ENCODE measurements around the gene LINC00237.
A peak's percentile ranks its signal among the peaks of the same experiment; 100 is the strongest.

LINC00237 gene

DNA sequence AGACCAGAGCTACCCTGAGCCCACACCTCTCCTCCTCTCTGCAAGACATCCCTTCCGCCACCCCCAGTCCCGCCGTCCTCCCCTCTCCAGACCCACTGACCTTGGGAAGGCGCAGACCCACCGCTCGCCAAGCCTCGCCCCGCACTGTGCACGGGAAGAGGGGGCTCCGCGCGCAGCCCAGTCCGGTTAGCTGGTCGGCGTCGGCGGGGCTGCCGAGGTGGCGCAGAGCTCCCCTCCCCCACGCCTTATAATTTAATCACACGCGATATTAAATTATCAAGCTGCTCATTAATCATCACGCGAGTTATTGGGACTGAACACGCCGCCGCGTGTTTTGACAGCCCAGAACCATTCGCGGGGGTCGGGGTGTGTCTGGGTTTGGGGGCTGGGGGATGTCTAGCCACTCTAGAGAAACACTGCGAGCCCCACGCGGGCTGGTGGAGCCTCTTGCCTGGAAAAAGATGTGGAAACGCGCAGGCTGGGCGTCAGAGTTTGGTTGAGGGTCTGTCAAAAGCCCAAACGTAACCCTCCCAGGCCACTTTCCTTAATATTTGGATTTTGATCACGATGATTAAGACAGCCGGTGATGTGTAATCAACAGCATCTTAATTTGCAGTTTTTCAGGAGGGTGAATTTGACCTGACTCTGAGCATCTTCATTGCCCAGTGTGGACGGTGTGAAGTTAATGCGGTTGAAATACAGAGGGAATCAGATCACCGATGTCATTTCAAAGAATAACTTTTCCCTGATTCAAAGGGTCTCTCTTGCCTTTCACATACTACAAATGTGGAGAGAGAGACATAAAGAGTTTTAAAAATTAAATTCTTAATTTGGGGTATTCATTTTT lies at the start of gene LINC00237:
Gene LINC00237, minus strand, starts transcription at position 188 of the 847 bp plus-strand sequence.
- DNase-seq (ENCODE audit: low spot score) = no peak

DNA sequence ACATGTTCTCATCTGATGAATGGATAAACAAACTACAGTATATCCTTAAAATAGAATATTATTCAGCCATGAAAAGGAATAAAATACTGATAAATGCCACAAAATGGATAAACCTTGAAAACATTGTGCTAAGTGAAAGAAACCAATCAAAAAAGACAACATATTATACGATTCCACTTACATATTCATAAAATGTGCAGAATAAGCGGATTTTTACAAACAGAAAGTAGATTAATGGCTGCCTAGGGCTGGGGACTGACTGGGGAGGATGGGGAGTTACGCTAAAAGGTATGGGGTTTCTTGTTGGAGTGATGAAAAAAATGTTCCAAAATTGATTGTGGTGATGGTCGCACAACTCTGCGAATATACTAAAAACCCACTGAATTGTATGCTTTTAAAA lies 49.1 kb upstream of the LINC00237 start:
- DNase-seq (ENCODE audit: low spot score) = no peak

GRCh38 chr20:21154692-21155091 lies 48.5 kb upstream of the LINC00237 start:
- no peak for DNase-seq (ENCODE audit: low spot score)

DNA sequence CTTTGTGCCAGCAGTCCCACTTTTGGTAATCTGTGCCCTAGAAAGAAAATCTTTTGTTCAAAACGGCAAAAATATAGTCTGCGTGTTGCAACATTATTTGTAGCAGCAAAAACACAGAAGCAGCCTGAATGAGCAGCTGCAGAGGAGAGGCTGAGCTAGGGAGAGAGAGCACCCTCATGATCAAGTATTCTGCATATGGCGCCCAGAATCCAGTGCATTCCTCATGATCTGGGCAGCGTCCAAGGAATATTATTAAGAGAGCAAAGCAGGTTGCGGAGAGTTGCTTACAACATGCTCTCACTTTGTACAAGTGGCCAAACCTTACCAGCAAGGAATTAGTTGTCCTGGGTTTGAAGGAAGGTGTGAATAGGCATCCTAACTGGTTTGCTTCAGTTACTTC lies 45.6 kb upstream of the LINC00237 start:
- no peak for DNase-seq (ENCODE audit: low spot score)

DNA sequence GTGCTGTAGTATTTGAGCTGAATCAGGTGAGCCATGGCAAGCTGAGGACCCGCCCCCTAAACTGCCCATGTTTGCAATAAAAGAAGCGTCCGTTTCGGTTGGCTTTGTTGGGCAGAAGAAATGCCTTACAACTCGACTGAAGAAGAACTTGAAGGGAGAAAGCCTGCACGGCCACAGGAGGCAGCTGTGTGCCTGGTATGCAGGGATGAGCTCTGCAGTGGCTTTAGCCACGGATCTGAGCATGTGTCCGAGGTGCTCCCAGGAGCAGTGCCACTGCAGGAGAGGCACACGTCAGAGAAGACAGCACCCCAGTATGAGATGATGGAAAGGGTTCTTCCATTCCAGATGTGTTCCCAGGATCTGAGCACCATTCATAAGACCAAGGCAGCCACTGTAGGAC lies 43.2 kb upstream of the LINC00237 start:
- no peak for DNase-seq (ENCODE audit: low spot score)

GRCh38 chr20:21147593-21147992 lies 41.4 kb upstream of the LINC00237 start:
- no peak for DNase-seq (ENCODE audit: low spot score)

- no peak for DNase-seq (ENCODE audit: low spot score)
Measured at GRCh38 chr20:21146215-21146614, 40.1 kb upstream of the LINC00237 start.

GRCh38 chr20:21145424-21145823 lies 39.3 kb upstream of the LINC00237 start:
- DNase-seq (ENCODE audit: low spot score) = no peak

DNA sequence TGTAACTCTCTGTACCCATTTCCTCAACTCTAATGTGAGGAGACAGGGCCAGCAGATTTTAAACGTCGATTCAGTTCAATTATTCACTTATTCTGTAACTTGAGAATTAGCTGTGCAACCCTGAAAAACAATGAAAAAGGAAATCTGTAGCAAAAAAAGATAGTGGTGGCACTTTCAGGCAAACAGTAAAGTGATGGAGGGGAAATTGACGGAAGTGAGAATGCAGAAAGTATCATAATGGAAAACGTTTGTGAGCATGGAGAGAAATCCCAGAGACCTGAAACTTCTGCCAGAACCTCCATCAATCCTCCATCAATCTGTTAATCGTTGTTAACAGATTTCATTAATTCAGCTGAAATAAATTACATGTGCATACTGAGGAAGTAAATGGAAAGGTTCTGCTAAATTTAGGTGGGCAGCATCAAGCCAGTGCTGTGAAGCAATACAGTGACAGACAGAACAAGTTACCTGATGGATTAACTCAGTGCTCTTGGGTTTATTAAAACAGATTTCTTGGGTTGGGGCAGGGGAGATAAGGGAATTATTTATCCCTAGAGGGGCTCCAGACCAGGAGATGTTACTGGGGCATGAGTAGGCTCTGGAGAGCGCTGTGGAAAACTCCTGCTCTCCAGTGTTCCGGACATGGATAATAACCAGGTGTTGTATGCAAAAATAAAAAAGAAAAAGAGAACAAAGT lies 37.2 kb upstream of the LINC00237 start:
- DNase-seq (ENCODE audit: low spot score) = no peak

GRCh38 chr20:21141825-21142224 lies 35.7 kb upstream of the LINC00237 start:
- no peak for DNase-seq (ENCODE audit: low spot score)

DNA sequence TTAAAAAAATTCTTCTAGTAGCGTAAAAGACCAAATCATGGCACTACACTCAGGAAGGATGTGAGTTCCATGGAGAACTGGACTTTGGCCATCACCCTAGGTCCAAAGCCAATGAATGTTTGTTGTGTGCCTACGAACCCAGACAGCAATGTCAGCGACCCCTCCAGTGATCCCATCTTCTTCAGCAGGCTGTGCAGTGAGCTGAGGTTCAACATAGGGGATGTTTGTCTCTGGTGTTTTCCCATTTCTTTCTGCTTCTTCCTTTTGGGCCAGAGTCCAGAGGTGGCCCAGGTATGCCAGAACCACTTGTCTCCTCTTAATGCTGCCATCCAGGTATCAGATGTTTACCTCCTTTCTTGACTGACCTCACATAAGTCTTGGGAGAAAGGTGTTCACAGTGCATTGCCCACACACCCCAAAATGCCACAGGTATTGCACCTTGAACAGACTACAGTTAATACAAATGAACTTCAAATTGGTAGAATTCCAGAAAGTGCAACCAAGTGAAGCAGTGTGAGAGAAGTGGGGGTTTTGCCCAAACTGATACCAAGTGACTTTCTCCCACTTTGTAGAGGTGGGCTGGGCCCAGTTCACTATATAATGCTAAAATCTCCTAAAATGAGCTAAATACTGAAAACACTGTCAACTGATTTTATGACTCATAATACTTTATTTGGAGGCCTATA lies 33.9 kb upstream of the LINC00237 start:
- DNase-seq (ENCODE audit: low spot score) = no peak

DNA sequence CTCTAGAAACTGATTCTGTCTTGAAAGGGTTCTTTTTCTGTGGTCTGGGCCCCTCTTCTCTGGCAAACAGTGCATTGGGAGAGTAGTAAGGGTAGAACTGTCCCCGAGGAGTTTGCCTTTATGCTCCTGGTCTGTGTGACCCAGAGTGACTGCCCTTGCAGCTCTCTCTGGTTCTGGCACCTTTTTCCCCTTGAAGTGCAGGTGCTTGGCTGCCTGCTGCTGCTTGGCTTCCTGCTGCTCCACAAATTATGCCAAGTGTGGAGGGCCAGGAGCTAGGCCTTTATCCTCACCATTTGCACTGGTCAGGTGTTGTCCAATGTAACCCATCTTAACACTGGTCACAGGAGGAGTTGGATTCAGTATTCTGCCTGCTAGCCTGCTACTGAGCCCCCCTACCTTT lies 30.9 kb upstream of the LINC00237 start:
- DNase-seq (ENCODE audit: low spot score) = no peak

GRCh38 chr20:21136015-21136732 lies 30.0 kb upstream of the LINC00237 start:
- DNase-seq (ENCODE audit: low spot score) = no peak

DNA sequence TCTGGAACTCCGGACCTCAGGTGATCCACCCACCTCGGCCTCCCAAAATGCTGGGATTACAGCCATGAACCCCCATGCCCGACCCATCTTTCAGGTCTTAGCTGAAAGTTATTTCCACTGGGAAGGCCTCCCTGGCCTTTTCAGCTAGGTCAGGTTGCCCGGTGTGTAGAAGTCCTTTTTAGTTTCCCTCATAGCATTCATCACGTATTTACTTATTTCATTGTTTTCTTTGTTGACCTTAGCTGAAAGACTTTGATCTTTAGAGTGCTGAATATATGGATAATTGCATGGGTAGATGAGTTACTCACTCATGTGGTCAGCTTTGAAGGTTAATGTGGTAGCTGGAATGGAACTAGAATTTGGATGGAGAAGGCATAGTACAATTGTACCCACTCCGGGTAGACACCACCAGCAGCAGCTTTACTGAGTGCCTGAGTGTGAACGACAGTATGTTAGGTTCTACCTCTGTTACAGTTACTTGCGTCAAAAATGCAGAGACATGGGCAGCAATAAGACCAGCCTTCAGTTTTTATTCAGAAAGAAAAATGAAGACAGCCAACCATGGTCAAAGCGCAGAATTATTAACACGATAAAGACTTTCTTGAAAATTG lies 28.8 kb upstream of the LINC00237 start:
- no peak for DNase-seq (ENCODE audit: low spot score)

DNA sequence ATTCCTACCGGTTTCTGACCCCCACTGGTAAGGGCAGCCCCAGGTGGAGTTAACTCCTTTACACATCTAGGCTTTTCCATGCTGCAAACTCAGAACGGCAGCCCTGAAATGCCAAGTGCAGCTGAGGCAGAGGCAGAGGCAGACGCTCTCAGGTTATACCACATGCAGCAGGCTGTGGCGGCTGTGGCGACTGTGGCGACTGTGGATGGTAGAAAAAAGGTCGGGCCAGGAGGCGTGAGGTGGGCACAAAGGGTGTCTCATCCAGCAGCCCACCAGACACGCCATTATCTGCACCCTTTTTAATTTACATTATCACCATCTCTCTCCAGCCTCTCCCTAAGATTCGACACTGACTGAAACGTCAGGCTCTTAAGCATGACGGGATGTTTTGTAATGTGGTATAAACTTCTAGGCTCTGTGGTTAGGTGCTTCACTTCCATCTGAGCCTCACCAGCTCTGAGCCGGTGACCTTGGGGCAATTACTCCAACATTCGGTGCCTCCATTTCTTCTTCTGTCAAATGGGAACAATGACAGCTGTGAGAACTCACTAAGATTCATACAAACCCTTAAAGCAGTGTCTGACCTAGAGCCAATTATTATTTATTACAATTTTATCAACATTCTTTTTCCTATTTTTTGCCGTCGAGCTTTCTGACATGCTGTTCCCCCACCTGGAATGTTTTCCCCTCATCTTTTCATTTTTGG lies 27.9 kb upstream of the LINC00237 start:
- no peak for DNase-seq (ENCODE audit: low spot score)

GRCh38 chr20:21133404-21133803 lies 27.2 kb upstream of the LINC00237 start:
- no peak for DNase-seq (ENCODE audit: low spot score)

DNA sequence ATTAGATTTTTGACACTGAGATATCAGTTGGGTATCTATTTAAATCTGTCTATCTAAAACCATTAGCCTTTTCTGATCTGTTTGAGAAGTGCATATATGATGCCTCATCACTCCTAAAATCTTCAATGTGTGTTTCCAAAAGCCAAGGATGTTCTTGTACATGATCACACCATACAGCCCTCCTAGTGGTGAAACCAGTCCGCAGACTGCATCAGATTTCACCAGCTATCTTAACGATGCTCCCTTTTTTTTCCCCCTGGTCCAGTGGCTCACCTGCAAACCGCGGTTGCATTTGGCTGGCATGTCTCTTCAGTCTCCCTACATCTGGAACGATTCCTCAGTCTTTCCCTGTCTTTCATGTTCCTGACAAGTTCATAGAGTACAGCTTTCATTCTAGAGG lies 23.7 kb upstream of the LINC00237 start:
- no peak for DNase-seq (ENCODE audit: low spot score)

- no peak for DNase-seq (ENCODE audit: low spot score)
Measured at GRCh38 chr20:21127201-21127981, 21.2 kb upstream of the LINC00237 start.

DNA sequence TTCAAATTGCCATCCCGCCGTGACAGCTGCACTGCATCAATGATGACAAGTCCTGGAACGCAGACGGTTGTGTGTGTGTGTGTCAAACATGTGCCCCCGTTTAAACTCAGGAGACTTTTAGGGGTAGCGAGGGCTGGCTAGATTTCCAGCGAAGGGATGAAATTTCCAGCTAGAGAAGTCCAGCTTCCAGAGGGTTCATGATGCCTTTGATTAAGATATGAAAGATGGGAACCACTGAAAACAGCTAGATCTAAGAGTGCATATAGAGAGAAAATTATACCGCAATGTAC lies 20.4 kb upstream of the LINC00237 start:
- no peak for DNase-seq (ENCODE audit: low spot score)

DNA sequence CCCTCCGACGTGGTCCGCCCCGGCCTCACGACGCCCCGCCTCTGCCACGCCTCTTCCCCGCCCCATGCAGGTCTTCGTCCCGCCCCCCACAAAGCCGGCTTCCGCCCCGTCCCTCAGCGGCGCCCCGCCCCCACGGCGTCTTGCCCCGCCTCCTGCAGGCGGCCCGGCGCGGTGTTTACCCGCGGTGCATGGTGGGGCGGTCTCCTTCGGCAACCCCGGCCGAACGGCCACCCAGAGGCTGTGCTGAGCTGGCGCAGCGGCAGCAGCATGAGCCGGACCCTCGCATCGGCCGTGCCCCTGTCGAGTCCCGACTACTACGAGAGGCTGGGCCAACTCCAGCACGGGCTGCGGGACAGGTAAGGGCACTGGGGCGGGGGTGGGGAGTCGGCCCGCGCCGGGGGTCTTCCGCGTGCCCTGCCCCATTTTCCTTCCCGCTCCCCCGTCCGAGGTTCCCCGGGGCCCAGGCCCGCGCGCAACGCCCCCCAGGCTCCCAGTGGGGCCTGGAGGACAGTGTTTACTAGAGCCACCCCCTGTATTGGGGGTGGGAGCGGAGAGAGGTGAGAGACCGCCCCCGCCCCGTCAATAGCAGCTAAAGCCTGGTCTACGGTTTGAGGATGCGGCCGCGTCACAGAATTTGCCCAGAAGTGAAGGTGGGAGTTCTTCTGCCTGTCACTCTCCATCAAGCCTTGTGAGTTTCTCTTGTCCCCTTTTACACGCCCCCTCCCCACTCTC lies 19.9 kb upstream of the LINC00237 start, which contains the start of gene KIZ:
Gene KIZ, plus strand, starts transcription at position 234 of the 732 bp plus-strand sequence. Its CDS starts 34 bp downstream, at position 268.
- peak; percentile 99 for DNase-seq (ENCODE audit: low spot score)
